HG03558 (cell line): ENCODE data around the gene ATP9A.
"Not testable (repeated sequence)": the region's sequence is repeated elsewhere in the genome, so short reads cannot be mapped to it uniquely, and the experiment has no call there.

Experiments
- ATAC-seq: cut with Tn5 transposase; IDR thresholded peaks from one replicate; pipeline ENCODE4 v1.9.1; 2021; ENCODE audit warnings: moderate number of reproducible peaks; ENCODE audit not compliant: unreplicated experiment; ENCODE audit errors: extremely low read depth

Gene ATP9A

GRCh38 chr20:51732096-51732791, 35.9 kb downstream of the ATP9A start:
- ATAC-seq: no peak

- ATAC-seq: no peak
These were observed 36.5 kb downstream of the ATP9A start for GRCh38 chr20:51731731-51732095.

- no peak for ATAC-seq
These were observed 38.4 kb downstream of the ATP9A start for GRCh38 chr20:51729771-51730170.

GRCh38 chr20:51728737-51729136, 39.5 kb downstream of the ATP9A start:
- ATAC-seq: no peak

DNA sequence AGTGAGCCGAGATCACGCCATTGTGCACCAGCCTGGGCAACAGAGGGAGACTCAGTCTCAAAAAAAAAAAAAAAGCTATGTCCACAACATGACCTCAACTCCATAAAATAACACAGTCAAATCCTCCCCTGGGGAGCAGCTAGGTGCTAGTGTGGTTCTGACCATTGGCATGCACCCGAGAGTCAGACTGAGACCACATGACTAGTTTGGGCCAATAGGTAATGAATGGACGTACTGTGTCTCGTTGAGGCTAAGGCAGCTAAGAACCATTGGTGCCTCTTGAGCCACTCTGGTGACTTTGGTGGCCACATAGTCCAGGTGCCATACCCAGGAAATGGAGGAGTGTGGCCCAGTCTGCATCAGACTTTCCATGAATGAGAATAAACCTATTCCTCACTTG, 40.3 kb downstream of the ATP9A start:
- no peak for ATAC-seq

GRCh38 chr20:51725584-51726176, 42.5 kb downstream of the ATP9A start:
- ATAC-seq: no peak

DNA sequence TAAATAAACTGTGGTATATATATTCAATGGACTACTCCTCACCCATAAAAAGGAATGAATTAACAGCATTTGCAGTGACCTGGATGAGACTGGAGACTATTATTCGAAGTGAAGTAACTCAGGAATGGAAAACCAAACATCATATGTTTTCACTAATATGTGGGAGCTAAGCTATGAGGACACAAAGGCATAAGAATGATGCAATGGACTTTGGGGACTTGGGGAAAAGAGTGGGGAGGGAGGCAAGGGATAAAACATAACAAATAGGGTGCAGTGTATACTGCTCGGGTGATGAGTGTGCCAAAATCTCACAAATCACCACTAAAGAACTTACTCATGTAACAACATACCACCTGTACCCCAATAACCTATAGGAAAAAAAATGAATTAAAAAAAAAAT, 45.2 kb downstream of the ATP9A start:
- not testable (repeated sequence) for ATAC-seq

DNA sequence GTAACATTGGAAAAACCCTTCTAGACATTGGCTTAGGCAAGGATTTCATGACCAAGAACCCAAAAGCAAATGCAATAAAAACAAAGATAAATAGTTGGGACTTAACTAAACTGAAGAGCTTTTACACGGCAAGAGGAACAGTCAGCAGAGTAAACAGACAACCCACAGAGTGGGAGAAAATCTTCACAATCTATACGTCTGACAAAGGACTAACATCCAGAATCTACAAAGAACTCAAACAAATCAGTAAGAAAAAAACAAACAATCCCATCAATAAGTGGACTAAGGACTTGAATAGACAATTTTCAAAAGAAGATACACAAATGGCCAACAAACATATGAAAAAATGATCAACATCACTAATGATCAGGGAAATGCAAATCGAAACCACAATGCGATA, 45.9 kb downstream of the ATP9A start:
- not testable (repeated sequence) for ATAC-seq

DNA sequence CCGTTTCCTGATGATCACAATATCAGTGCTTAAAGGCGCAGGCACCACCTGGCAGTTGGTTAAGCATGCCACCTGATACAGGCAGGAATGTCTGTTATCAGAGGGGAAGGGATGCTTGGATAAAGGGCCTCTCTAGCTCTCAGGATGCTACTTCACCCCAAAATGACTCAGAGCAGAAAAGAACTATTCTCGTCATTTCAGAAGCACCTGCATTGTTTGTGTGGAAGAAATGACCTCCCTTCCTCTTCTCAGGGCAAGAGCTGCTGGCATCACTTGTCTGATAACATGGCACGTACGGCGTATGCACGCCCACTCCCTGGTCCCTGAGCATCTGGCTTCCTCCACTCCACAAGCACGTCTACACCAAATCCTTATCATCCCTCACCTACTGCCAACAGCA, 47.3 kb downstream of the ATP9A start:
- no peak for ATAC-seq

- no peak for ATAC-seq
These were observed 47.8 kb downstream of the ATP9A start for GRCh38 chr20:51720384-51720783.

- ATAC-seq: no peak
These were observed 52.4 kb downstream of the ATP9A start for GRCh38 chr20:51715856-51716185.

GRCh38 chr20:51715163-51715855, 52.9 kb downstream of the ATP9A start:
- no peak for ATAC-seq

DNA sequence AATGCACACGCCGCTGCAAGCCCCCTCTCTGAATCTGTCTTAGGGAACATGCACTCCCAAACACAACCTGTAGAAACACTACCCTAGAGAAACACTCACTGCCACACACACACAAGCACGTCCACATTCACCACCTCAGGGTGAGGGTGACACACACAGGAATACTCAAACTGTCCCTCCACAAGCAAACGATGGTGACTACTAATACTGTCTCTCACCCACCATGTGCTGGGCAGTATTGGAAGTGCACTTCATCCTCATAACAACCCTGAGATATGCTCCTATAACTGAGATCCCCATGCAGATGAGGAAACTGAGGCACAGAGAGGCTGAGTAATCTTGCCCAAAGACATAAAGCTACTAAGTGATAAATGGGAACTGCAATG, 55.0 kb downstream of the ATP9A start:
- no peak for ATAC-seq

DNA sequence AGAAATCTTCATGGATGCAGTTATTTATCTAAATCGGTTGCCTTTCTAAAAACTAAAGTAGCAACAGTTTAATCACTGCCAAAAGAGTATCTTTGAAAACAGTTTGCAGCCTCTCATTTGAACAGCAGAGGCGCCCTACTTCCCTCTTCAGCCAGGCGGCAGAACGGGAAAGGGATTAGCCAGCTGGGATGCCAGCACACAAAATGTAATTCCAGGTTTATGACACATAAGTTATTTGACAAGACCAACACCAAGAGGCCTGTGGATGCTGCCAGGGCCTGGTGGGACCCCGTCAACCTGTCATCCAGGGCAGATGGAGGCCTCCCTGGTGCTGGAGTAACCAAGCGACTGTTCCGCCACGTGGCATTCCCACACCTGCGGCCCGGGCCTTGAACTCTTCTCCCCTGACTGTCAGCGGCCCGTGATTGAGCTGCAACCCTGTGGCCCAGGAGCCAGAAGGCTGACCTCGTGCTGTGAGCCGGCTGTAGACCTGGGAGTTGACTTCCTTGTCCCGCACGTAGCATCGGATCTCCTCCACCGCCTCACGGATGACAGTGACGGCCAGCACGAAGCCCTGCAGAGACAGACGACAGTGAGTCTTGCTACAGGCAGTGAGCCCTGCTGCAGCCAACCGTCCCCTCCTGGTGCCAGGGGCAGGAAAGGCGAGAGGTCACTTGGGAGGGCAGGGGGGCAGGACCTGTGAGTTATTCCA, 55.5 kb downstream of the ATP9A start:
- ATAC-seq: no peak

GRCh38 chr20:51711426-51711825, 56.8 kb downstream of the ATP9A start:
- ATAC-seq: no peak

GRCh38 chr20:51710361-51710894, 57.8 kb downstream of the ATP9A start:
- ATAC-seq: no peak

DNA sequence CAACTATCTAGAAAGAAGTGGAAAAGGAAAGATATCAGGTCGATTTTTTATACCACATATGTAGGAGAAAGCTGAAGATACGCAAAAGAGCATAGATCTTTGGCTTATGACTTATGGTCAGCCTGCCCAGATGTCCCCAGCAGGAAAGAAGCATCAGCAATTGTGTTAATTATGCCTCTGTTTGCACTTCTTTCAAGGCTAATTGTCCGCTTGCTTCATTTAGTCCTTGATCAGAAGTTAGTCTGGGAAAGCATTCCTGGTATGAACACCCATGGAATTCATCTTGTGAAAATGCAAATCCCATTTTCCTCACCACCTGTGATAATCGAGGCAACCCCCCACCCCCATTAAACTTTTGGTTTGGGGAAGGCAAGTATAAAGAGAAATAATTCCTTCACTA, 62.8 kb downstream of the ATP9A start:
- ATAC-seq: no peak

DNA sequence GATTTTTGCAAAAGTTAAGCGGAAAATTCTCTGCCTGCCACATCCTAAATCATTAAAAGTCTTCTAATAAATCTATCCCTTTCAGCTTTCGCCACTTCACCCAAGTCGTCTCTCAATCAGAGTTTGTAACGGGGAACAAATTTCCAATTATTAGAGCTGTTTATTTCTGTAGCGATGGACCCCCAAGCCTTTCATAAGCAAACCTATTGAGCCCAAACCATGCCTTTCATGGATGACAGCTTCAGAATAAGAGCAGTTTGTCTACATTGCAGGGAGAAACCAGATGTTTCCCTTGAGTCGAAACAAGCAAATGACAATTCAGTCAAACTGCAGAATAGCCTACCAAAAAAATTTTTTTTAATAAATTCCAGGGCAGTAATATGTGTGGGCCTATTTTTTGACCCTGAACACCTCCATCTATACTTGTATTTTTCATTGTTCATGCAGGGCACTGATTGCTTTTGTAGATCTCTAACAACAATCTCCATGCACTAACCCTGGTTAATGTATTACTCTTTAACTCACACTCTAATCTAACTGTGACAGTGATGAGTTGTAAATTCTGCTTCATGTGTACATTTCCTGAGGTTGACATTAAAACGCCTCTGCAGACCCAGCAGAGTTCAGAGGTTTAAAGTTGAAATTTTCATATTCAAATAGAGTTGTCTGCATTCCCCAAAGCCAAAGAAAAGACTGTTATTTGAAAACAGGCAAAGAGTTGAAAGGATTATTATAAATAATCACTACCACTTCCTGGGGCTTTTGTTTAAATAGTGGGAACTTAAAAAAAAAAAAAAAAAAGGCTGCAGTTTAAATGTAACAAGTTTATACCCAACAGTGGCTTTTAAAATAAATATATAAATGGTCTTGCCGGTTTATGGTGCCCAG, 64.5 kb downstream of the ATP9A start:
- ATAC-seq: no peak

- ATAC-seq: no peak
These were observed 65.6 kb downstream of the ATP9A start for GRCh38 chr20:51702556-51702955.

DNA sequence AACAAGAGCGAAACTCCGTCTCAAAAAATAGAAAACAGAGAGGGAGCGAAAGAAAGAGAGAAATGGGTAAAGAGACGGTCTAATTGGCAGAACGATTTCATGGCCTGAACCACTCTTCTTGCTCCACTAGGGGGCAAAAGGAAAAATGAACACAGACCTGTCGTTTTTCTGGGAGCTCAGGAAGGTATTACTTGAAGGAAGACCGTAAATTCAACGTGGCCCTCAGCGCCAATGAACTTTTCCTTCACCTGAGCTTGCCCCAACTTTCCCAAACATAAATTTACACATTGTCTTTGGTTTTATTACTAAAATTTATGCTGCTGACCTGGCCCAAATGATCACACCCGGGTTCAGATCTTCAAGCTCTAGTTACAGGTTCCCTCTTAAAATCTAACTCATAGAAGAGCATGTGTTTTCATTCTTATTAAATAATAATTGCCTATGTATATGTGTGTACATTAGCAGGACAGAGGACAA, 67.3 kb downstream of the ATP9A start:
- ATAC-seq: no peak
